Activated CD4-positive, alpha-beta T cell treated with anti-CD3 and anti-CD28 coated beads for 48 hours (primary cell): ENCODE measurements around the gene TRPM8.

Experiments
- DNase-seq: peaks from one replicate; pipeline ENCODE4 v3.0.0-alpha.2; 2020

The TRPM8 gene

DNA sequence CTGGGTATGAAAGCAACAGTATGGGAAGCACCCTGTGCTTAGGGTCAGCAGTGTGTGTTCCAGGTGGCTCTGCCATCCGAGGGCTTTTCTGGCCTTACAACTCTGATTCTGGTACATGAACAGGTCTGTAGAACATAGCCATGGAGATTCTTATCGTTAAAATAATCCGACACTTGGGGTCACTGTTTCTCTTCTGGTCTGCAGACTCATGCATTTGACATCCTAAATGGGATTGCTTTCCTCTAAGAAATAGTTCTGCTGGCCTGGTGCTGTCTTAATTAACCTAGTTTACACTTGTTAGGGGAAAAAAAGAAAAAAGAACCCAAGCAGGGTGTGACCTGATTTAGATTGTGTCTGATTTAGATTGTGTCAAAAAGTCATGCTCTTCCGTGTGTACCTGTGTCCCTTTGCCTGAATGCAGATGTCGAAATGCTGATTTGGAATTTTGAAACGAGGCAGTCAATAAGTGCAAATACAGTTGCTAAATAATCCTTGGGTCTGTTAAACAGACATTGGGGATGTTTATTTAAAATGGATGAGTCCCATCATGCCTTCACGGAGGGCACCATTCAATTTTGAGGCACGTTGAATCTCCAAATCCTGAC lies 59.6 kb downstream of the TRPM8 start:
- no peak for DNase-seq

DNA sequence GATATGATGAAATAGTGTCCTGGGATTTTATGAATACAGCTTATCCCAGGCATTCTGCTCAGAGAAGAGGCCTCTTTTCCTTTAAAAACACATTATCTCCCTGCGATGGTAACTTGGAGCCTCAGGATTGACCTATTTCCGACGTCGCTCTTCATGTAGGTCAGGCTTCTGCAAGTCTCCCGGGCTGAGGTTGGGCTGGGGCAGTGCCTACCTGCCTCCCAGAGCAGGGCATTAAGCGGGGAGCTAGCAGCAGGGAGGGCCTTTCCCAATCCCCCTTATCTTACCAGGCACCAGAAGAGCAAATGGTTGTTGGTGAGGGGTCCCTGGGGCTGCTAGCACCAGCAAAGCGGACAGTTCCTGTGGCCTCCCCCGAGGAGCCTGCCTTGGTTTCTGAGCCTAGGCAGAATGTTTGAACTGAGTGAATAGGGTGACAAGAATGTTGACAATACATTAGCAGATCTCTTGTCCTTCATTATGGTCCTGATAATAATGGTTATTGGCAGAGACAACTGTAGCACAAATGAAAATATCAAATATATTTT lies 60.2 kb downstream of the TRPM8 start:
- DNase-seq: no peak

DNA sequence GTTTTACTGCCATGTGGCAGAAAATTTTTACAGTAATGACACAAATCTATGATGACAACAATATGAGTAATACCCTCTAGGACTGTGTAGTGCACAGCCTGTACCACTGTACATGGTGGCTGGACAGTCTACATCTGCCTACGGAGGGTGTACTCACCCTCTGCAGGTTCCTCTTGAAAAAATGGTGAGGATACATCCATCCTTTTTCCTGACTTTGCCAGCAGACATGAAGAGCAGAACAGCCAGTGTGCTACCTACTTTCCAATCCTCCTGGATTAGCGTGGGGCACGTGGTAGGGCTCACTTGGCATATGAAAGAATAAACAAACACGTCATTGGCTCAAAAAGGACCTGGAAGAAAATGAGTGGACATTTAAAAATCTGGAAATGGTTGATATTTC lies 62.6 kb downstream of the TRPM8 start:
- no peak for DNase-seq

DNA sequence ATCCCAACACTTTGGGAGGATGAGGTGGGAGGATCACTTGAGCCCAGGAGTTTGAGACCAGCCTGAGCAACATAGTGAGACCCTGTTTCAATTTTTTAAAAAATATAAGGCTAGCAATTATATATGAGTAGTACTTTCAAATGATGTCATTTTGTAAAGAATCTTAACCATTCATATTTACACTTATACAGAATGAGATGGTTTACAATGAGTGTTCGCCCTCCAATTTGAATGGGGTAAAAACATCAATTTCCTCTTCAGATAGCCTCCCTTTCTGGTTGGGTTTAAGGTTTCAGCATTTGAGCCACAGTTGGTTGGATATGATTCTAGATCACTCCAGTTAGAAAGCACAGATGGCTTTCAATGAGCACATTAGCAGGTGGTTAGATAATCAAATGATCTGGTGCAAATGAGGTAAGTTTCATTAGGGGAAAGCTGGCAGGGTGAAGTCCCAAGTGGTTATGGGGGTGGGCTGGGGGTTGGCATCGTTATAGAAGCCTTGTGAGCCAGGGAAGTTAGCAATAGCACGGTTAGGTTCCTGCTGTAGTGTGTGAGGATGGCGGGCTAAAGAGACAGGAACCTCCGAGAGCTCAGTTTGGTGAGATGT lies 63.9 kb downstream of the TRPM8 start:
- DNase-seq: no peak

DNA sequence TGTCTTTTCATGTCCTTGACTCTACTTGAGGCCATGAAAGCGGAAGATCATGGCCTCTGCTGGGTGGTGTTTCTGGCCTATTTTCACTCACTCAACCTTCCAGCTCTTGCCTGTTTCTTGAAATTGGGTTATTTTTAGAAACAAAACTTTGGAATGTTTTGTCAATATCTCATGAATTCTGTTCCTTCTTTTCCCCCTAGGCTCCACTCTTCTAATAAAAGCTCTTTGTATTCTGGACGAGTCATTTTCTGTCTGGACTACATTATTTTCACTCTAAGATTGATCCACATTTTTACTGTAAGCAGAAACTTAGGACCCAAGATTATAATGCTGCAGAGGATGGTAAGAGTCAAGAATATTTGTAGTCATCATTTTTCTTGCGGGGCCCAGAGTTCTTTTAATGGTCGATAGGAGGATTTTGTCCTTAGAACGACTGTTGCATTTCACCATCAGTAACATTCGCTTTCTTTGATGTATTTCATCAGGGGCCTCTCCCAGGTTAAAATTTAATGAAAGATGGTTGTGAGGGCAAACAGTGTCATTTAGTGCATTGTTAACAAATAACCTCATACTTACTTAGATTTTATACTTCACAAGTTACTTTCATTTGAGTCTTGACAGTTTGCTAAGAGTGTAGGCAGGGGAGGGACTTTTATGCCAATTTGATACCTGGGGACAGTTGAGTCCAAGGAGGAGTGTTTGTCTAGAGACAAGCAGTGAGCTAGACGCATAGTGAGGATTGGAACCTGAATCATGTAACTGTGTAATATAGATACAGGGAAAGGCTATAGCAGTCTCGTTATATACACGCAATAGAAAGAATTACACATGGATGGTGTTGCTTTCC lies 64.6 kb downstream of the TRPM8 start:
- no peak for DNase-seq

DNA sequence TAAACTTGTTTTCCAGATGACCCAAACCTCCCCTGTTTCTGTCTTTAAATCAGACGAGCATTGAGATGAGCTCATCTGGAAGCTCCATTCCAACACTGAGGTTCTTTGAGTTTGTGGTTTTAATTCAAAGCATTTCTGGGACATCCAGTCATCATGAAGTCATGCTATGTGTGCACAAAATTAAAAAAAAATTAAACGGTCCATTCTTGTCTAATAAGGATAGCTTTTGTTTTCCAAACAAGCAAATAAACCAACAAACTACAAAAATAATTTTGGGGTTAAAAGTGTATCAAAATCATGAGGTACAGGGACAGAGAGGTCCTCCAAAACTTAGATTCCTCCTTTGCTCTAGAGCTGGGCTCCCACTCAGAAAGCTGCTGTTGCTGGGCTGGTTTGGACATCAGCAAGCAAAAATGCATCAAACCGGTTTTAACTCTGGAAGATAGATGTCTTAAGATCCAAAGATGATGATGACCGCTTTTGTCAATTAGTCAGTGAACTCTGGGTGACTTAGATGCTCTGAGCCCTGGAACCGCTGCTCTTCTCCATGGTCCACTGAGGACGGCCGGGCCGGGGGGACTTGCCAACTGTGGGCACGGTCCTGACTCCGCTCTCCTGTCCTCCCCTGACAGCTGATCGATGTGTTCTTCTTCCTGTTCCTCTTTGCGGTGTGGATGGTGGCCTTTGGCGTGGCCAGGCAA lies 65.4 kb downstream of the TRPM8 start:
- no peak for DNase-seq

DNA sequence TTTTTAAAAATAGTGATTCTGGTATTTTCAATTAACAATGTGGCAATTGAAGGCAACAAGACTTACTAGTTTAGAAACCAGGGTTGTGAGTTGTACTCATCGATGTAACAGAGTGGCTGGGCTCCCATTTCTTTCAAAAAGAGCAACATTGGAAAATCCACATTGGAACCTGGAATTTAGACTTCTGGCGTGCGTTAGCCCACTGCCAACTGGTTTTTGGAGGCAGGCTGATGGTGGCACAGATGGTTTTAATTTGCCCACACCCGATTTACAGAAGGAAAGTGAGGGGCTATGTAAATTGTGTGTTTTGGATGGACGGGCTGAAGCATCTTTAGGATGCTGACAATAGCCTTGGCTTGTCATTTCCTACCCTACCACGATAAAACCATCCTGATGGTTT lies 66.3 kb downstream of the TRPM8 start:
- no peak for DNase-seq

DNA sequence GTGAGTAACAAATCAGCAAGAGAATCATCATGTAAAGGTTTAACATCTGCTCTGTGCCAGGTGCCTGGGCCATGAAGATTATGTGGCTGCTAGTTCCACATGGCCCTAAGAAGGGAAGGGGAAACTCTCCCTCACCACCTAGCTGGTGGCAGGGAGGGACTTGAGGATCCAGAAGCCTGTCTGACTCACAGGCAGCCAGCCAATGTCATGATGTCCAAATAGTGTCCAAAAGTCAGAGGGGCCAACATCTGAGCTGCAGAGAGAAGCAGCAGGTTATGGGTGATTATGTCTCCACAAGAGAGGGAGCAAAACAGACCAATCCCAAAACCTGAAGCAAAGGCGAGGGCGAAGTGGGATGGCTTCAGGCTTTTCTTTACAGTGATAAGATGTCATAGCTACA lies 71.4 kb downstream of the TRPM8 start:
- no peak for DNase-seq

DNA sequence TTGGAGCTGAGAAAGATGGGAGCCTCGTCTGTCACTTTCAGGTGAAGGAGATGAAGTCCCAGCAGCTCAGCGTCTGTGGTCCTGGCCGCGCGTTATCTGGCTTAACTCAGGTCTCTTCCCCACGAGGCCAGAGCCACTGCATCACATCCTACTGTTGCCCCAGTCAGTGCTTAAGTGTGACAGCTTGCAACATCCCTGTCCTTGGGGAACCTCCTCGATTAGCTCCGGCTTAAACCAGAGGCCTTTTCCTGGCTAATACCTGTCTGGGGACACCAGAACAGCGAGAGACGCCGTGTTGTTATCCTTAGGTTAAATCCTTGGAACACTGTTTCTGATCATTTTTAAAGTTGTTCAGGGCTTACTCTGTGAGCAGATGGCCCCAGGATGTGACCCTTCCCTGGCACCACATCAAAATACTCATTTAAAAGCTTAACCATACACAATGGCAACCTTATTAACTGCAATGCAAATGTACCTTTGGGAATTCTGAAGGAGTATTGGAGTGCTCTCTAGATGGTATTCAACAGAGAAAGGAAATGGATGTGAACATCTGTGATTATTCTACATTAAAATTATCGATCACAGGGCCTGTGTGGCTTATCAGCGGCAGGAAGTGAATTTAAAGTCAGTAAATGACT lies 72.2 kb downstream of the TRPM8 start:
- no peak for DNase-seq

DNA sequence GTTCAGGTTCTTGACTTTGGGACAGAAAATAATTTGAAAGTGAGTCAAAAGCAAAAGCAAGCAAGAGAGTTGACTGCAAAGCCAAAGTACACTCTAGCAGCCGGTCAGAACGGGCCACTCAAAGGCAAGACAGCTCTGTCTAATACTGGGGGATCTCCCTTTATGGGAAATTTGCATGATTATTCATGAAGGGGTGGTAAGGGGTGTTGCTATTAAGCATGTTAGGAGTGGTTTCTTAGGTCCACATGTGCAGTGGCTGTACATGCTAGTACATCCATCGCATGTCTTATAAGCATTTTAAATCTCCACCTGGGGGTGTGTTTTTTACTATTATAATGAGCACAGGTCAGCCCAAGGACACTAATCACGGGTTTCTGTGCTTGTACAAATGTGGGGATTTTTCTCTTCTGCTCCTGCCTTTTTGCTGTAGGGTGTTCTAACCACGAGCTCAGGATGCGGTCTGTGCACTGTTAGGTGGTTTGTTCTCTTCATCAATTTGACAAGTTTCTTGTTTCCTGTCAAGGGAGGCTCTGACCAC lies 73.2 kb downstream of the TRPM8 start:
- DNase-seq: peak; percentile 56

DNA sequence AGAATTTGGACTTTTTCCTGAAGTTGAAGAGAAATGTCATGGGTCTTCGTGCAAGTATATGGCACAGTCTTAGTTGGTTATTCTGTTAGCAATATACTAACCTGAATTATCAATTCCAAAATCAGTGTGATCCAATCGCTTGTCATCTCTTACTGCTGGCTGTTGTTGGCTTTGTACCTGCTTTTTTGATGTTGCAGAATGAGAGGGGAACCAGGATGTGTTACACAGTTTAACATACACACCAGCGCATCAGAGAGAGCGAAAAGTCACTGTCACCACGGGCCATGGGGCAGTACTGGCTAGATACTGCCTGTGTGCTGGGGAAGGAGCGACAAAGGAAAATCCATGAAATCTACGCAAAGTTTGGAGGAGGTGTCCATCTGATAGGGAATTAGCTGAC lies 74.0 kb downstream of the TRPM8 start:
- no peak for DNase-seq

DNA sequence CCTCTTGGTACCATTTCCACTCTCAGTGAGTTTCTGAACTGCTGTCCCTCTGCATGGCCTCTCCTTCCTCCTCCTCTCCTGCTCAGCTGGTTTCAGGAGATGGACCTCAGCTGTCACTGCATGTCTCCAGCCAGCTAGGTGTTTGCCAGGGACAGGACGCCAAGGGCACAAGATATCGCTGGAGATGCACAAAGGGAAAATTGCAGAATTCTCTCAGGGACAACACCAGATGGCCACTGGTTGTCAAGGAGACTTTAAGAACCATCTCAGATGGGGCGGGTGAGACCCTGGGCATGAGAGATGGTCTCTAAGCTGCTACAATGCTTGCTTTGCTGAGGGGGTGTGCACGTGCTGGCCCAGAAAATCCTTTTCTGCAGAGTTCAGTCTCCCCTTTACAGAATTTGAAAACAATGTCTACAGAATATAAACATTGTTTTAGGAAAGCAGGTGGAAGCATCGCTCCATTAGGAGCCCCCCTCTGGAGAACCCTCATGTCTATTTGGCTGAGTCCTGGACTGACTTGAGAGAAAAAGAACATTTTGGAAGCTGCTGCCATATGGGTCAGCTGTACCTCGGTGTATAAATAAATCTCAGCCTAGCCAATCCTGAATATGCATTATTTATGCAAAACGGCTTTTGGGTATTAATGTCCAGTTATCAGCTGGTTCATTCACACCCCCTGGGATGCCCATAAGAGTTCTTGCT lies 75.5 kb downstream of the TRPM8 start:
- DNase-seq: no peak

DNA sequence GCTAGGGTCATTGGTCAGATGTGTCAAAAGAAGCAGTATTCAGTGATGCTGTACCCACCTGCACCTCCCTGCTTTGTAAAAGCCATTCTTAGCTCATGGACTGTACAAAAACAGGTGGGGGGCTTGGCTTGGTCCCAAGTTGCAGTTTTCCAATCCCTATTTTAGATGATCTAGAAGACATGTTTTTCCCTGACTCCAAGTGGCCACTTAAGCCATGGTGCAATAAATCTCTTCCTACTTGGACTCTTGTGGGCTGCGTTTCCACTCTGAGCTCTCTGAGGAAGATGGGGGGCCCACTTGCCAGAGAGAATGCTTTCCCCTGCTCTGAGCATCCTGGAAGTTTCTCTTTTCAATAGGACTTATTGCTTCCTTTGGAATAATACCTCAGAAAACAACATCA lies 76.3 kb downstream of the TRPM8 start:
- no peak for DNase-seq

DNA sequence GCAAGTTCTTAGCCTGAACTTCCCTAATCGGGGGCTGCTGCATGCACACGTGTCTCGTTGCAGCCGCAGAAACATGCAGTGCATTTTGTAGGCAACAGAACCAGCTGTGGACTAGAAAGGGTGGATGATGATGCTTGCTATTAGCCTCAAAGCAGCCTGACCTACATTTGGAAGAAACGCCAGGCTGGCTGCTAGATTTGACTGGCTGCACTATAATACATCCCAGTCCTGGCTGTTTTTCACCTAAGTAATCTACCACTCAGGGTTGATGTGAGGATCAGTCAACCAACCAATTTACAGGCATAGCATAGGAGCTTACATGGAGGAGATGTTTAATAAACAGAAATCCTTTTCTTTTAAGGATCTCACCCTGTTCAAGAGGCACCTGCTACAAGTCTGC lies 77.0 kb downstream of the TRPM8 start:
- no peak for DNase-seq

DNA sequence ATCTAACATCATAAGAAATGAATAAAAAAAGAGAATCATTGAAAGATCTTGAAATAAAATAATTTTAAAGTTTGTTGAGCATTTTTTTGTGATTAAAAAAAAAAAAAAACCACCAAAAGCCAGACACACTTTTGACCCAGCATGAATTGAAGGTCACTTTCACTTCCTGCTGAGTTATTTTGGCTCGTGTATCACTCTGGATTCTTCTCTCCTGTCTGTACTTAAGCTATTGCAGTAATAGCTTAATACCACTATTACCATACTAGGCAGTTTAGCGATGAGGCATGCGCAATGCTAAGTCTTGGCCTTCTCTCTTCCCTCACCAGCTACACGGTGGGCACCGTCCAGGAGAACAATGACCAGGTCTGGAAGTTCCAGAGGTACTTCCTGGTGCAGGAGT lies 78.8 kb downstream of the TRPM8 start:
- no peak for DNase-seq

DNA sequence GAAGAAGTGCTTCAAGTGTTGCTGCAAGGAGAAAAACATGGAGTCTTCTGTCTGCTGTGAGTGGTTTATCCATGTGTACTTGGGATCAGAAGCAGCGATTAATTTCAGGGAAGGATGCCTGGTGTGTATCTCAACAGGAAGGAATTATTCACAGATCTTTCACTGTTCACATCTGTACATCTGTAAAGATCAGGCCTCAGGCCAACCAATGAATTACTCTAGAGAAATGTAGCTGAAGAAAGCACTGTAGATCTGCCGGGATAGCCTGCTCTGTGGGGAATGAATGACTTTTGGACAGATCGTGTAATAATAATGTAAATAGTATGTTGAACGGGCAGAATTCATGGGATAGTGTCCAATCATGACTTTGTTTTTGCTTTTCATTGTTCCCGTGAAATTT lies 79.3 kb downstream of the TRPM8 start:
- no peak for DNase-seq

DNA sequence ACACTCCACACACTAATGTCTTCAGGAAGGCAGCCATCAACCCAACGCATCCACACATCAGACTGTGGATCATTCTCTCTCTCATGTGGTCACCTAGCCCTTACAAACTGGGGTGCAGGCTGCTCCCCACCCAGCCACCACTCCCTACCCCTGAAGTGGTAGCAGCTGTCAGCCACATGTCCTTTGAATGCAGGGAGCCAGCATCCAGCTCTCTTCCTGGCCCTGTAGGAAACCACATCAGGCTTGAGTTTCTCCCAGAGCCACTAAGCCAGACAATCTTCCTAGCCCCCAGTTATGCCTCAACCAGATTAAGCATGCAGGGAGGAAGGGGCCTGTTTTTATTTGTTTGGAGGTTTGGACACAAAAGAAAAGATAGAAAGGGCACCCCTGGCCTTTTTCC lies 80.5 kb downstream of the TRPM8 start:
- DNase-seq: no peak

DNA sequence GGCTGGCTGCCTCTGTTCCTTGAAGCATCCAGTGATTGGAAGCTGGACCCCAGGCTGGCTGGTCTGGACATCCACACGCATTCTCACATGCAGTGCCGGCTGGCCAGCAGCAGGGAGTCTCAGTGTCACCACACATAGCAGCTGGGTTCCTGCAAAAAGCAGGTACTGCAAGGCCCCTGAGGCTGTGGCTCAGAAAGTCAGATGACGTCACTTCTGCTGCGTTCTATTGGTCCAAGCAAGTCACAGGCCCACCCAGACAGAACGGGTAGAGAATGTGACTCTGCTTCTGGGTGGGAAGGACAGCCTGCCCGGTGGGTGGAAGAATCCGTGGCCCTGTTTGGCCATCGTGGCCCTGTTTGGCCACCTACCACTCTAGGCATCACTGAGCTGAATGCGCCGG lies 82.0 kb downstream of the TRPM8 start:
- no peak for DNase-seq

DNA sequence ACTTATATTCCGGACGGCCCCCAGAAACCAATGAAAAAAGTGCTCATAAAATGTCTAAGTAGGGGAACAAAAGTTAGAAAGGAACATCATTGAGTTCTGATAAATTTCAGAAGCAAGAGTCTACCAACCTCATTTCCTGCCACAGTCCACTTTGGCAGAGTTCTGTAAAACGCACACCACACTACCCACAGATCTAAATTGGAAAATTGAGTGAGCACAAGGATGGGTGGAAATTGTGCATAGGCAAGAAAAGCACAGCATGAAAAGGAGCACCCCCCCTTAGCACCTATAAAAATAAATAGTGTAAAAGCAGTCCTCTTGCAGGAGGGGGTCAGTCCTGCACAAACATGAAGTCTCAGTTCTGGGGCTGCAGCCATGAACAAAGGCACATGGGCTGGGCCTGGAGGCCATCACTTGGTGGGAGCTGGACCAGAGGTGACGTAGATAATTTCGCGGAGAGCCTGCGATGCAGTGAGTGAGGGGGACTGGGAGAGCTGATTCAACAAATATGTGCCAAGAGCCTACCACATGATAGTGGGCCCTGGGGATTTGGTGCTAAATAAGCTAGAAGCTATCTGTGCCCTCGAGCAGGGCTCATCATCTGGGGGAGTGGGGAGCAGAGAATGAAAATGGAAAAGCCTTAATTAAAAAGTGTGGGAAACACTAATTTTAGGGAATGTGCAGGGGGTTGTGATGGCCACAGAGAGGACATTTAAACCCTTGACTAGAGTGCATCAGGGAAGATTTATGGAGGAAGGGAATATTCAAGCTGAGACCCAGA lies 84.4 kb downstream of the TRPM8 start:
- no peak for DNase-seq

DNA sequence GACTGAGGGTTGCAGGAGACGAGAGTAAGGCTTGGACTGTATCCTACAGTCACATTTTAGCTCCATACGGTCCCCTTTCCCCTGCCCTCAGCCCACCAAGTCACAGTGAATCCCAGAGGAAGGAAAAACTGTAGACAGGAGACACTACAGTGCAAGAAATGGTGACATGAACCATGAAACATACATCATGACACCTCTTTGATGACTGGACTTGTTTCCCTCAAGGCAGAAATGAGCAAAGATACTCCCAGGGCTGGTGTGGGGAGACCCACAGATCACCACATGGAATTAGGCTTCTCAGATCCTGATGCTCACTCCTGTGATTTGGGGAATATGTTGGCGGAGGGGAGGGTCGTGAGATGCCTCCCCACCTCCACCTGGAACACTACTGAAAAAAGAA lies 85.1 kb downstream of the TRPM8 start:
- DNase-seq: no peak

DNA sequence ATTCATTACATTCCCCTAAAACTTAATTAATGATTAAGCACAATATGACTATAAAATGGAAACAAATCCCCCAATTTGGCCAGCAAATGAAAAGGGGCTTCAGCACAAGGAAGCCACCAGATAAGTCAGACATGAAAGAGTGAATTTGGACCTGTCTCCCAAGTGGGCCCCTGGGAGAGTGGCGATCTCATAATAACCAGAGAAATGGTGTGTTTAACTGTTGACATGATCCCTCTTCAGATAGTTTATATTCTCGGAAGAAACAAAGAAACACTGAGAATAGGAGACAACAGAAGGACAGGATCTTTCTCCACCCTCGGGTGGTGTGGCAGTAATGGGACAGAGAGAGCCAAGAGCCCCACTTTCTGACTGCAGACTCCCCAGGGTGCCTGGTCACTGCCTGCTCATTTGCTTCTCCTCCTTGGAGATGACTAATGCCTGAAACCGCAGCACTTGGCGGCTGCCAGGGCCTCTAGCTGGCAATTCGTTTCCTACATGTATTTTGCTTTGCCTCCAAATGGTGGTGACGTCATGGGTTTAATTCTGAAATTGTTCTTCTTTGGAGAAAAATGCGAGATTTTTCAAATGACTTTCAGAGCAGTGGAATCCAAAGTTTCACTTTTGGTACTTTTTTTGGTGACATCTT lies 86.9 kb downstream of the TRPM8 start:
- DNase-seq: peak; percentile 64
